GM12891 (cell line): ENCODE data around the gene FXYD2.

Source experiments
- POLR2AphosphoS5 ChIP-seq: IDR thresholded peaks from 2 replicates; pipeline ENCODE4 v1.6.1; 2011; ENCODE audit warnings: low read depth, low read length, control low read depth
- TAF1 ChIP-seq: IDR thresholded peaks from 2 replicates; pipeline ENCODE4 v1.6.1; 2011; ENCODE audit warnings: low read depth, low read length, control low read depth

- TF ChIP-seq POLR2AphosphoS5 (no peak), TAF1 (no peak)
These were observed 4.8 kb upstream of the FXYD2 start for GRCh38 chr11:117829369-117829725.
